ENCODE data around the gene IL22RA2. TPM values are rescaled to one million over a fixed set of nuclear protein-coding genes. Genes with fewer than 3 reads are reported as not detected.
"Not testable (repeated sequence)": the region's sequence is repeated elsewhere in the genome, so short reads cannot be mapped to it uniquely, and the experiment has no call there.

IL22RA2 gene
- total RNA-seq, 4 donors from 2014 or later, result not detected

GRCh38 chr6:137217801-137218472, 44.5 kb upstream of the IL22RA2 start:
- Histone ChIP-seq H3K4me1 (peaks cover 47 to 84% (median 80%) of the 10 kb centered on the region in 4 donors), H3K4me3 (peak overlapping the region; percentile 88 to 95 (median 92)), H3K27me3 (no peaks in the 10 kb centered on the region), H3K9me3 (no peaks in the 10 kb centered on the region), H3K27ac (replicated peaks in 1 of 4) (peak overlapping the region; percentile 97 to 98 (median 98)), H3K36me3 (no peaks in the 10 kb centered on the region)
- no peak for TF ChIP-seq POLR2A (IDR thresholded peaks at IDR 0.05; ENCODE audit: low read depth)
- TF ChIP-seq EP300 (IDR thresholded peaks at IDR 0.05), result no peak
- TF ChIP-seq POLR2AphosphoS5 (IDR thresholded peaks at IDR 0.05), result peak in 1 of 2 donors; percentile 27
- no peak for TF ChIP-seq CTCF (IDR thresholded peaks at IDR 0.05)
- intact Hi-C loops (cut with DNase I), result no loop called here
- WGBS, result 17% methylated on average over 12 of the region's 12 CpGs
- no peak for DNase-seq (ENCODE audit: extremely low spot score)

DNA sequence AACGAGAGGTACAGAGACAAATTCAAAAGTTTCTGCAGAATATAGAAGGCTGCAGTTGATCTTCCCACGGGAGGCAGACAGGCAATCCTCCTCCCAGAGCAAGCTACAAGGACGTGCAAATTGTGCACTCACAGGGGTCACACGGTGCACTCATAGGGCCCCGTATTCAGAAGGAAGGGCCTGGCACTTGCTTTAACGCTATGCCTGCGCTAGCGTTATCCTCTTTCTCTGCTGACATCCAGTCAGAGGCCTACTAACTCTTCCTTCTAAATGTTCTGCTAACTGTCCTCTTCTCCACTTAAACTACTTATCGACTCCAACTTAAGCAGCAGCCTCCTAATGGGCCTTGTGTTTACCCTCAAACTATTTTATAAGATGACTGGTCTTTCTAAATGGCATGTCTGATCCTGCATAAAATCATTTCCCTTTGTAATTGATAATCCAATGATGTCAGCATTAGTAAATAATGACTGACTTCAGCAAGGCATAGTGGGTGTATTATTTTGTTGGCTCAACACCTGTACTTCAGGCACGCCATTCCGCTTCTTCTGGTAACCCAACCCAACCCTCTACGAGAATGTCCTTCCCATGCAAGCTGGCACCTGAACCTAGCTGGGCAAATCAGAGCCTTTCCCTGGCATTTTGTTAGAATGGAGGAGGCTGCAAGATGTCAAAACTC, 43.6 kb upstream of the IL22RA2 start:
- TF ChIP-seq EP300 (IDR thresholded peaks at IDR 0.05) (no peak), POLR2AphosphoS5 (IDR thresholded peaks at IDR 0.05) (no peak), CTCF (IDR thresholded peaks at IDR 0.05) (no peak), POLR2A (IDR thresholded peaks at IDR 0.05; ENCODE audit: low read depth) (no peak)
- intact Hi-C loops (cut with DNase I), result no loop called here

GRCh38 chr6:137216106-137216505, 42.7 kb upstream of the IL22RA2 start:
- H3K4me1 ChIP-seq, result peaks cover 55 to 85% (median 83%) of the 10 kb centered on the region in 4 donors
- peak overlapping the region; percentile 6 to 98 (median 98) for H3K27ac ChIP-seq (replicated peaks in 1 of 4)
- no peak for DNase-seq (ENCODE audit: extremely low spot score)
- peak overlapping the region; percentile 88 to 95 (median 92) for H3K4me3 ChIP-seq
- intact Hi-C loops (cut with DNase I), result no loop called here
- H3K27me3 ChIP-seq, result no peaks in the 10 kb centered on the region
- no peaks in the 10 kb centered on the region for H3K9me3 ChIP-seq
- no peaks in the 10 kb centered on the region for H3K36me3 ChIP-seq
- TF ChIP-seq POLR2A (IDR thresholded peaks at IDR 0.05; ENCODE audit: low read depth), result no peak
- no peak for TF ChIP-seq POLR2AphosphoS5 (IDR thresholded peaks at IDR 0.05)
- TF ChIP-seq EP300 (IDR thresholded peaks at IDR 0.05), result no peak
- TF ChIP-seq CTCF (IDR thresholded peaks at IDR 0.05), result no peak

More for the DNA sequence above, 43.6 kb upstream of the IL22RA2 start:
- Histone ChIP-seq H3K9me3 (no peaks in the 10 kb centered on the region), H3K27me3 (no peaks in the 10 kb centered on the region), H3K36me3 (no peaks in the 10 kb centered on the region), H3K4me3 (peak overlapping the region; percentile 88 to 95 (median 92)), H3K27ac (replicated peaks in 1 of 4) (peak overlapping the region; percentile 97 to 98 (median 98)), H3K4me1 (peaks cover 54 to 85% (median 82%) of the 10 kb centered on the region in 4 donors)
- 62% methylated on average over 12 of the region's 12 CpGs for WGBS
- DNase-seq (ENCODE audit: extremely low spot score), result no peak

DNA sequence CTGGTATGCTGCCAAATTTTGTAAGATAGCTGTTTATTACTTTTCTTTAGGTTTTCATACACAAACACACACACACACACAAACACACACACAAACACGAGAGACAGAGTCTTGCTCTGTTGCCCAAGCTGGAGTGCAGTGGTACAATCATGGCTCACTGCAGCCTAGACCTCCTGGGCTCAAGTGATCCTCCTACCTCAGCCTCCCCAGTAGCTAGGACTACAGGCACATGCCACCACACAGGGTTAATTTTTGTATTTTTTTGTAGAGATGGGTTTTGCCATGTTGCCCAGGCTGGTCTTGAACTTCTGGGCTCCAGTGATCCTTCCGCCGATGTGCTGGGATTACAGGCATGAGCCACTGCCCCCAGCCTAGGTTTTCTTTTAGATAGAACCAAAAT, 42.2 kb upstream of the IL22RA2 start:
- intact Hi-C loops (cut with DNase I), result not testable (repeated sequence)

DNA sequence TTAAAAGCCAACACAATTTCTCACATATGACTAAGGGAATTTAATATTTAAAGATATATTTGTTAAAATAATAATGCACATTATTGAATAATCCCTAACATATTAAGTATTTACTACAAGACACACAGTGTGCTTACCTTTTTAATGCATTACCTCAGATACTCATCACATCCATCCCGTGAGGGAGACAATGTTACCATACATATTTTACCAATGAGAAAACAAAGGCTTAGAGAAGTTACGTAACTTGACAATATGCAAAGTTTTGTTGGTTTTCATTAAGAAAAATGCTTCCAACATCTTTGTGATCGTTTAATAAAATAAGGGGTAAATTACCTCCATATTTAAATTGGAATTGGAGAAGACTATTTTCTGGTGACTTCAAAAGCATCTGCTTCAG, 41.5 kb upstream of the IL22RA2 start:
- H3K27me3 ChIP-seq, result no peaks in the 10 kb centered on the region
- DNase-seq (ENCODE audit: extremely low spot score), result no peak
- H3K27ac ChIP-seq (replicated peaks in 1 of 4), result no peak overlapping the region
- no peaks in the 10 kb centered on the region for H3K36me3 ChIP-seq
- no peak for TF ChIP-seq CTCF (IDR thresholded peaks at IDR 0.05)
- no peak for TF ChIP-seq POLR2AphosphoS5 (IDR thresholded peaks at IDR 0.05)
- TF ChIP-seq EP300 (IDR thresholded peaks at IDR 0.05), result no peak
- no peak for TF ChIP-seq POLR2A (IDR thresholded peaks at IDR 0.05; ENCODE audit: low read depth)
- H3K4me1 ChIP-seq, result peaks cover 61 to 87% (median 84%) of the 10 kb centered on the region in 4 donors
- no peaks in the 10 kb centered on the region for H3K9me3 ChIP-seq
- WGBS, result 86% methylated on average over 3 of the region's 3 CpGs
- no peak overlapping the region for H3K4me3 ChIP-seq
- intact Hi-C loops (cut with DNase I), result no loop called here

More for the DNA sequence above, 42.2 kb upstream of the IL22RA2 start:
- peaks cover 59 to 87% (median 84%) of the 10 kb centered on the region in 4 donors for H3K4me1 ChIP-seq
- H3K27me3 ChIP-seq; H3K9me3 ChIP-seq; DNase-seq (ENCODE audit: extremely low spot score); H3K36me3 ChIP-seq: not testable (repeated sequence)
- H3K27ac ChIP-seq (replicated peaks in 1 of 4), result peak overlapping the region in 1 of 4 donors; percentile 6
- WGBS, result 90% methylated on average over 3 of the region's 3 CpGs
- H3K4me3 ChIP-seq, result peak overlapping the region in 2 of 4 donors; percentile 17 to 89
